IPS-NIHi11 (cell line): ENCODE data around the gene DNAJB2.
"Not testable (repeated sequence)": the region's sequence is repeated elsewhere in the genome, so short reads cannot be mapped to it uniquely, and the experiment has no call there.

ENCODE experiments used
- DNase-seq: peaks from one replicate; pipeline ENCODE4 v3.0.0; 2012; ENCODE audit warnings: mixed read lengths, low spot score

The DNAJB2 gene

DNA sequence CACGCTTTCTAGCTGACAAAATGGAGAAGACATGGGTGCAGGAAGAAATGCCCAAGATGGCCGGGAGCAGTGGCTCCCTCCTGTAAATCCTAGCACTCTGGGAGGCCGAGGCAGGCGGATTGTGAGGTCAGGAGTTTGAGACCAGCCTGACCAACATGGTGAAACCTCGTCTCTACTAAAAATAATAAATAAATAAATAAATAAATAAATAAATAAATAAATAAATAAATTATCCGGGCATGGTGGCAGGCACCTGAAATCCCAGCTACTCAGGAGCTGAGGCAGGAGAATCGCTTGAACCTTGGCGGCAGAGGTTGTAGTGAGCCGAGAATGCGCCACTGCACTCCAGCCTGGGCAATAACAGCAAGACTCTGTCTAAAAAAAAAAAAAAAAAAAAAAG, 20.2 kb upstream of the DNAJB2 start:
- not testable (repeated sequence) for DNase-seq

DNA sequence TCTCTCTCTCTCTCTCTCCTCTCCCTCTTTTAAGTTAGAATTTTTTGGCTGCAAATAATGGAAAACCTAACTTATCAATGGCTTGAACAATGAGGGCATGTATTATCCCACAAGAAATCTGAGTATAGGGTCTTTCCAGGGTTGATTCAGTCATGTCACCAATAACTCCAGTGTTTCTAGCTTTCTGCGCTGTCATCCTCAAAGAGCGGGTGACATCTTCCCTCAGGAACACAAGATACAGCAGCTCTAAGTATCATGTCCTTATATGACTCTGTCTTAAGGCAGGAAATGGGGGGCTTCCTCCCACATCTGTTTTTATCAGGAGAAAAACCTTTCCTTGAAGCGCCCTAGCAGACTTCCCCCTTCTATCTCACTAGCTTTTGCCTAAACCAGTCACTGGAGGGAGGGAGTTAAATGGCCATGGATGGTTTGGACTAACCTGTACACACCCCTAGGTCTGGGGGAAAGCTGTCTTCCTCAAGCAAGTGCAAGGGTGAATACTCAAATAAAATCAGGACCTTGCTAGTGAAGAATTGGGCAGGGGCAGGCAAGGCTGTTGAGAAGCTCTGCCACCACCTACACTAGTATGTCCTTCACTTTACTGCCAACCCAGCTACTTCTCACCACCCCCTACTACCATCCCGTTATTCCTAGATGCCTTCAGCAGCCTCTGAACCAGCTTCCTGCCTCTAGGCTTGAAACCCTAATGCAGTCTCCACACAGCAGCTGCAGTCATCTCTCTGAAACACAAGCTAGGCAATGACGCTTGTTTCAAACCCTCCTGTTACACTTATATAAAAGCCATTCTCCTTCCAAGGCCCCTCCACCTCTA, 17.9 kb upstream of the DNAJB2 start:
- no peak for DNase-seq

DNA sequence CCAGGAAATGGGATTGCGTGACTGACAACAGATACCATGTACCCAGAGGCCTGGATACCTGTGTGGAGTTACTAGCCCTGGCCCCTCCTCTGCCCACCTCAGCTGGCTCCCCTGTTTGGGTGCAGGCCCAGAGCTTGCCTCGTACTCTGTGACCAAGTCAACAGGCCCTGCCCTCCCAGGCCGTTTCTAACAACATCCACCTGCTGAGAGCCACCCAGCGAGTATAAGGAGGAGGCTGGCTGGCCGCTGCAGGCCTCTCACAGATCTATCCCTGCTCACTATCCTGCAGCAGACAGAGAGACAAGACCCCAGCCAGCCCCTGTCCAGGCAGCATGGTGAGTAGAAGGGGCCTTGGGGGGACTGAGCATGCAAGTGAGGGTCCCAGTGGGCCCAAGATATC, 12.9 kb upstream of the DNAJB2 start:
- no peak for DNase-seq

DNA sequence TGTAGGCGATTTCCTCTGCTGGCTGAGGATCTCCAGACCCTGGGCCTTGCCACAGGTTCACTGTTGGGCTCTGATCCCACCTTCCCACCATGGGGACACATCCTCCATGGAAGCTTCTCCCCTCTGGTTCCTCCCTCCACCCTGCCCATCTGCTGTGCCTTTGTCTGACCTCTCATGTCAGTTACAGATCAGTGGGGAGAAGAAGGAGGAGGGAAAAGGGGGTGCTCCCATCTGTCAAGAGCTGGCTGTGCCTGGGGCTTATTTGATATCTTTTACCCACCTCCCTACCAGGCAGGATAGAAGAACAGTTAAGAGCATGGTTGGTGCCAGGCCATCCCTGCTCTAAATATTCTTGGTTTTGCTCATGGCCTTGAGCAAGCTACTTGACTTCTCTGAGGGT, 12.3 kb upstream of the DNAJB2 start:
- DNase-seq, result no peak

DNA sequence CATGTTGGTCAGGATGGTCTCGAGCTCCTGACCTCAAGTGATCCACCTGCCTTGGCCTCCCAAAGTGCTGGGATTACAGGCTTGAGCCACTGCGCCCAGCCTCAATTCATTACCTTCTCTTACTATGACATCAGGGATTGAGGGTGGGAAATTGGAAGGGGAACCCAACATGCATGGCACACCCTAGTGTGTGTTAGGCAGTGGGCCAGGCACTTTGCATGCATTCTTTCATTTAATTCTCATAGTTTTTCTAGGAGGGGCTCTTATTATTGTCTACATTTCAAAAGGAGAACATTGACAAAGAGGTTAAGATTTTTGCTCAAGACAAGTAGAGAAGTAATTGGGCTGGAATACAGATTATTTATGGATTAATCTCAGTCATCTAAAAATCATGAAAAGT, 10.9 kb upstream of the DNAJB2 start:
- no peak for DNase-seq

DNA sequence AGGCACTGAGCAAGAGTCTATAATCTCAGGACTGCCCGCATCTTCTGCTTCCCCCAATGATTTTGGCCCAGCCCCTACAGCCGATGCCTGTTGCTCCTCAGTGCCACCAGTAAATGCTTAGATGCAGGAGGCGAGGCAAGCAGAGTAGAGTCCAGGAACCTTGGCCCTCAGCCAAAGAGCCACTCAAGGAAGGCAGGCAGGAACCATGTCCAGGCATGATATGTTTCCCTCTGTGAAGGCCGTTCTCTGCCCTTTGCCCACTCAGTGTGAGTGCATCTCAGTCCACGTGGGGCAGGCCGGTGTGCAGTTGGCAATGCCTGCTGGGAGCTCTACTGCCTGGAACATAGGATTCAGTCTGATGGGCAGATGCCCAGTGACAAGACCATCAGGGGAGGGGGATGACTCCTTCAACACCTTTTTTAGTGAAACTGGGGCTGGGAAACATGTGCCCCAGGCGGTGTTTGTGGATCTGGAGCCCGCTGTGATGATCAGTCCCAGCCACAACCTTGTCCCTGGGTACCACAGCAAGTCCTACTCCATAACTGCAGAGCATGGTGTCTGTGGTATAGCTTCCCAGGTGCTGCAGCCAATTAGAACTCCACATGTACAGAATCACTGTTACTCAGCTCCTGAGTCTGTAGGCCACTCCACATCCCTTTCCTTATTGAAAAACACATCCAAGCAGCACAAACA, 9.7 kb upstream of the DNAJB2 start:
- DNase-seq, result no peak

DNA sequence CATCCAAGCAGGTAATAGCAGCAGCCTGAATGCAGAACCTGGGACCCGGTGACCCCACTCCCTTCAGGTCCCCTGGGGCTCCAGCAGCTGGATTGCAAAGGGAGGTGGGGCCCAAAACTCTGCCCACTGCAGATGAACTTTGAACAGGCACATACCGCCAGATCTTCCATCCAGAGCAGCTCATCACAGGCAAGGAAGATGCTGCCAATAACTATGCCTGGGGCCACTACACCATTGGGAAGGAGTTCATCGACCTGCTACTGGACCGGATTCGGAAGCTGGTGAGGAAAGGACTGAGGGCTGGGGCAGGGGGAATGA, 9.2 kb upstream of the DNAJB2 start:
- DNase-seq, result no peak

DNA sequence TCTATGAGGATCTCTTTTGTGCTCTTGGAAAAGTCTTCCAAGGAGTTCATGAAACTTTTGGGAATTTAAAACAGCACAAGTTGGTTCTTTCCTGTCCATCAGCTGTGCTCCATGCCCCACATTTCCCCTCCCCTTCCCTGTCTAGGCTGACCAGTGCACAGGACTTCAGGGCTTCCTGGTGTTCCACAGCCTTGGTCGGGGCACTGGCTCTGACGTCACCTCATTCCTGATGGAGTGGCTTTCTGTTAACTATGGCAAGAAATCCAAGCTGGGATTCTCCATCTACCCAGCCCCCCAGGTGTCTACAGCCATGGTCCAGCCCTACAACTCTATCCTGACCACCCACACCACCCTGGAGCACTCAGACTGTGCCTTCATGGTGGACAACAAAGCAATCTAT, 8.1 kb upstream of the DNAJB2 start:
- no peak for DNase-seq

DNA sequence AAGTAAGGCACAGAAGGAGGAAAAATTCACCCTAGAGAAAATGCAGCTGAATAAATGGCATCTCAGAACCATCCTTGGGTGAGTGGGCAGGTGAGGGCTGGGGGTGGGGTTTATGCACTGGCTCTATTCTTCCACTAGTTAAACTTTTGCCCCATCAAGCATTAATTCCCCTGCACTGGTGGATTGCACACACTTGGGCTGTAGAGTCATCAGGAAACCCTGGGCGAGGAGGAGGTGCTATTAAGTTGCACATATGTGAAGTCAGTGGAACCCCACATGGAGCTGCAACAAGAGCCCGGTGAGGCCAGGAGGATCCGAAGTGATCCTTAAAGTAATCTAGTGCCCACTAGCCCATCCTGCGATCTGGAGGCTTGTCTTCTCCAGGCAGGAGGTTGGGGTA, 6.8 kb upstream of the DNAJB2 start:
- no peak for DNase-seq

DNA sequence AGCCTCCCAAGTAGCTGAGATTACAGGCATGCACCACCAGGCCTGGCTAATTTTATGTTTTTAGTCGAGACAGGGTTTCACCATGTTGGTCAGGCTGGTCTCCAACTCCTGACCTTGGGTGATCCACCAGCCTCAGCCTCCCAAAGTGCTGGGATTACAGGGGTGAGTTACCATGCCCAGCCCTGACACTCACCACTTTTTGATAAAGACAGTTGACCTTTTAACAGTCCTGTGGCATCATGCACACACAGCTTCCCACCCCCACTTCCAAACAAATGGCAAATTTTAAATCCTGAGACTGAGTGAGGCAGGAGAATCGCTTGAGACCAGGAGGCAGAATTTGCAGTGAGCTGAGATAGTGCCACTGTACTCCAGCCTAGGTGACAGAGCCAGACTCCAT, 6.2 kb upstream of the DNAJB2 start:
- no peak for DNase-seq

DNA sequence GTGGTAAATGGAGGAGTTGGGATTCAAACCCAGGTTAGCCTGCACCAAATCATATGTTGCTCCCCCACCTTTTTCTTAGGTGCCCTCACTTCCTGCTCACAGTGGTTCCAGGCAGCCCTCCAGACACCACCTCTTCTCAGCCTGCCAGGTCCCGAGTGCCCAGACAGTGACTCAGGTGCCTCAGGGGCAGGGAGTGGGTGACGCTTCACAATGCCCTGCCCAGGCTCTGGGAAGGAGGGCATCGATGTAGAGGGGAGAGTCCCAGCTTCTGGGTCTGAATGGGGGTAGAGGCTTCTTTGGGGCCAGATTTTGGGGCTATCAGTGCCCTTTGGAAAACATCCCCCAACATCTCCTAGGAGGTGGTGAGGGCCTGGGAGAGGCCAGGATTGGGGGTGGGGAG, 5.2 kb upstream of the DNAJB2 start:
- DNase-seq, result no peak

DNA sequence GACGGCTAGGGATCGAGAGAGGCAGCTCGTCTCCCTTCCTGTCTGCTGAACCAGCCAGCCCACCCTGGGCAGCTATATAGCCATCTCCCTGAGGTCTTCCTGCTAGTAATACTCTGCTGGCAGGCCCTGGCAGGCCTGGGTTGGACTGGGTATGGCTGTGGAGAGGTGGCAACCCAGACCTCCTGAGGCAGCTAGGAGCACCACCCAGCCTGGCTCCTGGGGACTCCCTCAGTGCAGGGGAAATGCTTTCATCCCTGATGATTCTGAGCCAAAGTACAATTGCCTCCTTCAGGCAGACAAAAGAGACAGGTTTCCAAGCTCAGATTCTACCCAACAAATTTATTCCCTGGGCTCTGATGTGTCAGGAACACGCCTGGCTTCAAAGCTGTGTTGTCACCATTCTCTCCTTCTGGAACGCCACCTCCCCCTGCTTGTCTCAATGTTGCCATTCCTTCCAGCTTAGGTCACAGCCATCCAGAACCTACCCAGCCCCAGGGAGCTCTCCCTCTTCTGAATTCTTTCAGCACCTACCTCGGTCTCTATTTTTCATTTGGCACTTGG, 4.7 kb upstream of the DNAJB2 start:
- DNase-seq, result peak; percentile 73

DNA sequence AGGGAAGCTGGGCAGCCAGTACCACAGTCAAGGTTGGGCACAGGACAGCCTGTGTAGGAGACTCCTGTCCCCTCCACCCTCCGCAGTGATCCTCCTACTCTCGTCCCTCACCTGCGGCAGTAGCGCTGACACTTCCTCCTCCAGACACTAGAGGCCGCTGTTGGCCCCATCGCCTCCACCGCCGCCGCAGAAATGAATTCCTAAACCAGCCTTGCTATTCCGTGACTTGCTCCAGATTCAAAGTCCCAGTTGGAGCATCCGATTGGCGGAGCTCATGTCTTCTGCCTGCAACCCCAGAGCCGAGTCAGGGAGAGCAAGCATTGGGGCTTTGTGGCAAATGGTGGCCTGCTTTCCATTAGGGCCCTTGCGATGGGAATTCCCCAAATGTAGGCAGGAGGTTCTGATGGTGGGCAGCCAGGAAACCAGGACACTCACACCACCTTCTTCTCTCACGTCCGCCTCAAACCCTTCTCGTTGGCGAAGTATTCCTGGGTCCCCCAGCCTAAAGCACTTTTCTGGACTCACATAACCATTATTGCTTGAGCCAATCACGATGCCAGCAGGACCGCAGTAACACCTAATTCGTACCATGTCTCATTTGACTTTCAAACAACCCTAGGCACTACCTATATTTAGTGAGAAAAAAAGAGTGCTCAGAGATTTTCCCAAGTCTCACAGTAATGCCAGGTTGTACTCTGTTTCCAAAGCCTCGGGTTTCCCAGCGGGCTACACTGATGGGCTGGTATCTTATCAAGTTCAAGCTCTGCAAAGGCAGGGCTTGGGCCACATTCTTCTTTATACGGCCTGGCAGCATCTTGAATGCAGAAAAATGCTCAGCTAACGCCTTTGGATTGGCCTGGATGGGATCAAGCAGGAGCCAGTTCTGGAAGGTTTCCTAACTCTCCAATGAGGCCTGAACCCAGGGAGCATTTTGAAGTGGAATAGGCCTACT, 1.2 kb upstream of the DNAJB2 start:
- DNase-seq, result peak; percentile 83

DNA sequence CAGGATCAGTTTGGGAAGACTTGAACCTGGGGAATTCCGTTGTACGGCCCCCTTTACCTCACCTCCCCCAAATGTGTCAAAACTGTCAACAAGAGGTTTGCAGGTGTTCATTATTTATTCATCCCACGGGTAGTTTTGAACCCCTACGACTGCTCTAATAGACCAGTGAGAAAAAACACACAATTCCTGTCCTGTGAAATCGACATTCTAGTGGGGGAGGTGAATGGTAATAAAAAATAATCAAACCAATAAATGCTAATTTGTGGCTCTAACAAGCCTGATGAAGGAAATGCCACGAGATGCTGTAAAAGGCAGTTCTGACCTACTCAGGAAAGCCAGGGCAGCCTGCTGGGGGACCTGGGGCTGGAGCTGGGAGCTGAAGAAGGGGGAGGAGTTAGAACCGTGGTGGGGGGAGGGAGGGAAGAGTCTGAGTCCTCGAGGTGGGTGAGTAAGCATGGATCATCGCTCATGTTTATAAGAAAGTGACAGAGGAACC, 463 bp upstream of the DNAJB2 start:
- DNase-seq, result no peak

DNA sequence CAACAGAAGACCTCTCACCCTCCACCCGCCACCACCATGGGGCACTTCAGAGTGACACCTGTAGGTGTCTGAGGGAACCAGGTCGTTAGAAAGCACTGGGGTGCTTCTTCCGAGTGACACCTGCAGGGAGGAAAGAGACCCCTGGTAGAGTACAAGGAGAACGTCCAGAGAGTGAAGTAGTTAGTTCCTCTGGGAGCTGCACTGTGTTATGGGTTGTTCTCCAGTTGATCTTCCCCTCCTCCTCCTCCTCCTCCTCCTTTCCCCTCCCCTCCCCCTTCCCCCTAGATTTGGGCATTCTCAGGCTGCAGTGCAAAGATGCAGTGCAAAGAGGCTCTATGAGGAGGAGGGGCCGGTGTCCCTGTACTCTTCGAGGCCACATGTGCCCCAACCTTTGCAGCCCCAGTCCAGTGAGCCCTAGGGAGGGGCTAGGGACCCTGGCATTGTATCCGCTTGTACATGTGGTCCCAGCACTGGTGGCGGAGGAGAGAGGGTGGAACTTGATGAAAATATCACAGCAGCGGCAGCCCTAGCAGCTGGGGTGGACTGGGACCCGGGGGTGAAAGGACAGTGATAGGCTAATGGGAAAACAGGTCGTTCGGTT, 850 bp downstream of the DNAJB2 start:
- DNase-seq, result no peak

DNA sequence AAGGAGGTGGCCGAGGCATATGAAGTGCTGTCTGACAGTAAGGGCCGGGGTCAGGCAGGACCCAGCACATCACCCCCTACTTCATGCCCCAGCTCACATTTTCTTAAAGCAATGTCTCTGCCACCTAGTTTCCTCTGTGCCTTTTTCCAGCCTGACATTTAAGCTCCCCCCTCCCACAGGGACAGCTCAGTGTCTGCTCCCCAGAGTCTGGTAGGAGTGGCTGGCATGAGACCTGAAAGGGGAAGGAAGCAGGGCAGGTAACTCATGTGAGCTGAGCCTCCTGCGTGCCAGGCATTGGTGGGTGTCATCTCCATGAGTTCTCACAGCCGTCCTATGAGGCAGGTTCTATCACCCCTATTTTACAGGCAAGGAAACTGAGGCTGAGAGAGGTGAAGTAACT, 1.5 kb downstream of the DNAJB2 start:
- DNase-seq, result no peak

DNA sequence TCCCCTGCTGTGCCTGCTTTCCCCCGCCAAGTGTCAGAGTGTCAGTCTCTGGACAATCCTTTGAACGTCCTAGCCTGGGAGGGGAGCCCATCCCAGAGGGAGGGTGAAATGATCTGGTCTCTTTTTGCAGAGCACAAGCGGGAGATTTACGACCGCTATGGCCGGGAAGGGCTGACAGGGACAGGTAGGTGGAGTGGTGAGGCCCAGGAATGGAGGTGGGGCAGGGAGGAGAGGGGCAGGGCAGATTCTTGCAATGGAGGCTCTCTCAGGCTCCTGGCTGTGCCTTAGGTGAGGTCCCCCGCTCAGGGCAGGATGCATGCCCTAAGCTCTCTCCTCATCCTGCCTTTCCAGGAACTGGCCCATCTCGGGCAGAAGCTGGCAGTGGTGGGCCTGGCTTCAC, 2.4 kb downstream of the DNAJB2 start:
- no peak for DNase-seq

DNA sequence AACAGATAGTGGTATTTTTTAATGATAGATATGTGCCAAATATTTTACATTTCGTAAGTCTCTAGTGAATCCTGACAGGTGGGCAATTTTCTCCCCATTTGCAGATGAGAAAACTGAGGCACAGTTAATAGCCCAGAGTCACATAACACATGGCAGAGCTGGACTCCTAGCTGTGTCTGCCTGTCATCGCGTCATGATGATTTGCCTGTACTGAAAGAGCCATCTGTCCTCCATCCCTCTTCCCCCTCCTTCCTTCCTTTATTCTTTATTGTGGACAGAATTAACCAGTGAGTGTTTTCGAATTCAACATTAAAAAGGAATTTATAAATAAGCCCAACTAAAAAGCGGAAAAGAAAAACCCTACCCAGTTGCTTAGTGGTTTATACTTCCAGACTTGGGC, 3.2 kb downstream of the DNAJB2 start:
- no peak for DNase-seq

DNA sequence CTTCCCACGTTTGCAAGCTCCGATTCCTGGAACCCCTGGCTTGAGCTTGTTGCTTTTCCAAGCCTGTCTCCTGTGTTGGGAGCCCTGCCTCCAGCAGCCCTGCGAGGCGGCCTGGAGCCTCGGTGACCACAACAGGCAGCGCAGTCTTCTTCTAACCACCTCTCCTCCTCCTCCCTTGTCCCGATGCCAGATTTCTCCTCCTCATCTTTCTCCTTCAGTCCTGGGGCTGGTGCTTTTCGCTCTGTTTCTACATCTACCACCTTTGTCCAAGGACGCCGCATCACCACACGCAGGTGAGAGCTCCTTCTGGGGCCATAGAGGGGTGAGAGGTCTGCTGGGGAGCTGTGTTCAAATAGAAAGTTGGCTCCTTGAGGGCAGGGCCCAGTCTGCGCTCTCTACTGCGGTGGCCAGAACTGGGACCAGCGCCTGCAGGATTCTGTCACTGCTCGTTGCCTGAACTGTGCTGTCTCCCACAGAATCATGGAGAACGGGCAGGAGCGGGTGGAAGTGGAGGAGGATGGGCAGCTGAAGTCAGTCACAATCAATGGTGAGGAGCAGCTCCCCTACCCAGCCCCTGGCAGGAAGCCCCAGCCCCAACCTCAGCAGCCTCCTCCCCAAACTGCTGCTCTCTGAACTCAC, 3.9 kb downstream of the DNAJB2 start:
- no peak for DNase-seq

DNA sequence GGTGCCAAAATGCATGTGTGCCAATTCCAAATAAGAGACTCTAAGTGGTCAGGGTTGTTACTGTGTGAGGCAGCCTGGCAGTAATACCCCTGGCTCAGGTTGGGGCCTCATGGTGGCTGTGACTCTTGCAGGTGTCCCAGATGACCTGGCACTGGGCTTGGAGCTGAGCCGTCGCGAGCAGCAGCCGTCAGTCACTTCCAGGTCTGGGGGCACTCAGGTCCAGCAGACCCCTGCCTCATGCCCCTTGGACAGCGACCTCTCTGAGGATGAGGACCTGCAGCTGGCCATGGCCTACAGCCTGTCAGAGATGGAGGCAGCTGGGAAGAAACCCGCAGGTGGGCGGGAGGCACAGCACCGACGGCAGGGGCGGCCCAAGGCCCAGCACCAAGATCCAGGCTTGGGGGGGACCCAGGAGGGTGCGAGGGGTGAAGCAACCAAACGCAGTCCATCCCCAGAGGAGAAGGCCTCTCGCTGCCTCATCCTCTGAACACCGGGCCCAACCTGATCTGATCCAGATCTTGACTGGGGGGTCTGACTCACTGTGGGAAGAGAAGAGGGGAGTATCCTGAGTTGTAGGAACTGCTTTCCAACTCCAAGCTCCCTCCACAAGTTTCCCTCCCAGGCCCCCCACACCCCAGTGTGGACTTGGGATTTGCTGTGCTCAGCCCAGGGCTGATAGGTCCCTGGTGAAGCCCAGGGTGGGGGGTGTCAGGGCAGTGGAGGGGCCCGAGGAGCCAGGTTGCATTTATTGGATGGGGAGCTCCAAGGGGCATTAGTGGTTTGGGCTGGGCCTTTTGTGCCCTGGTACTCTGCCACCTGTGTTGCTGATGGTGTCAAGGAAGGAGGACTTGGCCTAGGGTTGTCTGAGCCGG, 5.6 kb downstream of the DNAJB2 start:
- DNase-seq, result no peak
